ENCODE measurements around the gene LOX. TPM values are rescaled to one million over a fixed set of nuclear protein-coding genes. Genes with fewer than 3 reads are reported as not detected.

The LOX gene
- total and polyA plus RNA-seq, 2 experiments from 2014 or later: 1.5 to 1.8 TPM

GRCh38 chr5:122076050-122076461 lies 2.0 kb downstream of the LOX start:
- Histone ChIP-seq H3K9me2 (ENCODE audit: insufficient read depth) (no peaks in the 10 kb centered on the region), H3F3A (replicated peaks; ENCODE audit: low read depth) (no peaks in the 10 kb centered on the region), H3K27me3 (ENCODE audit: insufficient read depth) (peaks cover 40% of the 10 kb centered on the region), H3K79me2 (replicated peaks; ENCODE audit: insufficient read depth) (no peaks in the 10 kb centered on the region), H3K4me1 (ENCODE audit: insufficient read depth) (peaks cover 9% of the 10 kb centered on the region; the same call in 1 of the 2 replicates), H2AFZ (no peak overlapping the region), H3K36me3 (ENCODE audit: insufficient read depth) (no peaks in the 10 kb centered on the region), H3K27ac (ENCODE audit: low read depth) (no peak overlapping the region), H3K4me3 (no peak overlapping the region), H3K4me2 (peak overlapping the region; percentile 96), H4K20me1 (replicated peaks; ENCODE audit: insufficient read depth) (no peaks in the 10 kb centered on the region)
- Mint-ChIP-seq H3K27ac (no peak overlapping the region), H3K4me1 (peaks cover 20% of the 10 kb centered on the region), H3K27me3 (ENCODE audit: insufficient read depth, low read depth, poor library complexity) (peaks cover 30% of the 10 kb centered on the region), H3K4me3 (no peak overlapping the region), H3K36me3 (ENCODE audit: low read depth) (no peaks in the 10 kb centered on the region), H3K9me3 (no peaks in the 10 kb centered on the region)
- ATAC-seq (no peak), DNase-seq (ENCODE audit: low spot score) (no peak)
- TF ChIP-seq, protein P1, sequence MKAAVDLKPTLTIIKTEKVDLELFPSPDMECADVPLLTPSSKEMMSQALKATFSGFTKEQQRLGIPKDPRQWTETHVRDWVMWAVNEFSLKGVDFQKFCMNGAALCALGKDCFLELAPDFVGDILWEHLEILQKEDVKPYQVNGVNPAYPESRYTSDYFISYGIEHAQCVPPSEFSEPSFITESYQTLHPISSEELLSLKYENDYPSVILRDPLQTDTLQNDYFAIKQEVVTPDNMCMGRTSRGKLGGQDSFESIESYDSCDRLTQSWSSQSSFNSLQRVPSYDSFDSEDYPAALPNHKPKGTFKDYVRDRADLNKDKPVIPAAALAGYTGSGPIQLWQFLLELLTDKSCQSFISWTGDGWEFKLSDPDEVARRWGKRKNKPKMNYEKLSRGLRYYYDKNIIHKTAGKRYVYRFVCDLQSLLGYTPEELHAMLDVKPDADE (IDR thresholded peaks at IDR 0.05): no peak
- no peak for TF ChIP-seq REST (IDR thresholded peaks at IDR 0.05; ENCODE audit: unreplicated experiment)
- no peak for TF ChIP-seq STAT1 (IDR thresholded peaks at IDR 0.05; ENCODE audit: unreplicated experiment)
- TF ChIP-seq EZH2phosphoT487 (IDR thresholded peaks at IDR 0.05; ENCODE audit: unreplicated experiment): no peak

GRCh38 chr5:122073864-122074263 lies 4.2 kb downstream of the LOX start:
- Histone ChIP-seq H3K79me2 (replicated peaks; ENCODE audit: insufficient read depth) (no peaks in the 10 kb centered on the region), H3F3A (replicated peaks; ENCODE audit: low read depth) (no peaks in the 10 kb centered on the region), H3K27ac (ENCODE audit: low read depth) (no peak overlapping the region), H4K20me1 (replicated peaks; ENCODE audit: insufficient read depth) (no peaks in the 10 kb centered on the region), H2AFZ (no peak overlapping the region), H3K4me3 (no peak overlapping the region), H3K4me1 (ENCODE audit: insufficient read depth) (peaks cover 9% of the 10 kb centered on the region; the same call in 1 of the 2 replicates), H3K4me2 (no peak overlapping the region), H3K9me2 (ENCODE audit: insufficient read depth) (no peaks in the 10 kb centered on the region), H3K27me3 (ENCODE audit: insufficient read depth) (peaks cover 30% of the 10 kb centered on the region), H3K36me3 (ENCODE audit: insufficient read depth) (no peaks in the 10 kb centered on the region)
- Mint-ChIP-seq H3K27me3 (ENCODE audit: insufficient read depth, low read depth, poor library complexity) (peaks cover 20% of the 10 kb centered on the region), H3K4me3 (no peak overlapping the region), H3K9me3 (no peaks in the 10 kb centered on the region), H3K27ac (peak overlapping the region; percentile 9; the same call in 1 of the 2 replicates), H3K36me3 (ENCODE audit: low read depth) (no peaks in the 10 kb centered on the region), H3K4me1 (peaks cover 19% of the 10 kb centered on the region)
- no peak for ATAC-seq
- DNase-seq (ENCODE audit: low spot score): no peak
- TF ChIP-seq CREB1 (CRISPR knock-in tag; IDR thresholded peaks at IDR 0.05; ENCODE audit: low read depth) (no peak), NANOG (IDR thresholded peaks at IDR 0.05; ENCODE audit: borderline replicate concordance) (no peak), JUNB (IDR thresholded peaks at IDR 0.05; ENCODE audit: unreplicated experiment) (no peak), EZH2 (IDR thresholded peaks at IDR 0.05; ENCODE audit: low read depth, unreplicated experiment) (no peak), REST (IDR thresholded peaks at IDR 0.05; ENCODE audit: unreplicated experiment) (no peak), CTCF (conservative IDR thresholded peaks at IDR 0.05; ENCODE audit: low read depth in 2 of 2) (no peak), STAT1 (IDR thresholded peaks at IDR 0.05; ENCODE audit: unreplicated experiment) (no peak), POLR2AphosphoS5 (IDR thresholded peaks at IDR 0.05; ENCODE audit: low read depth) (no peak), ZNF331 (CRISPR knock-in tag; IDR thresholded peaks at IDR 0.05; ENCODE audit: low read depth) (no peak)

All from GM23338 (cell line).